ENCODE results near the gene BACE2.

DNA sequence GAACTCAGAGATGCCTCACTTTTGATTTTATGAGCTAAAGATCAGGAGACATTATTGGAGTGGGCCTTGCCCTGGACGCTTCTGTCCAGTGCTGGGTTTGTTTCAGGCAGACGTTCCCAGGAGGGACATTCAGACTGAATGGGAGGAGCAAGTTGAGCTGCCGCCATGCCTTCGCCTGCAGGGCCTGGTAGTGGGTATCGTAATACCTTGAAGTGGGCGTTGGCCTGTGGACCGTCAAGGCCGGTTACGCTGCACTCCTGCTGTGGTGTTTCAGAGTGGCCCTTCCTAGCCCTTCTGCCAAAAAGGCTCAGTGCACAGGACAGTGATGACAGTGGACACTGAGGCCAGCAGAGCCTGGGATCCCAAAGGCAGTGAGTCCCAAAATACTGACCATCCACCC, 150.3 kb downstream of the BACE2 start:
- TF ChIP-seq, protein P1, sequence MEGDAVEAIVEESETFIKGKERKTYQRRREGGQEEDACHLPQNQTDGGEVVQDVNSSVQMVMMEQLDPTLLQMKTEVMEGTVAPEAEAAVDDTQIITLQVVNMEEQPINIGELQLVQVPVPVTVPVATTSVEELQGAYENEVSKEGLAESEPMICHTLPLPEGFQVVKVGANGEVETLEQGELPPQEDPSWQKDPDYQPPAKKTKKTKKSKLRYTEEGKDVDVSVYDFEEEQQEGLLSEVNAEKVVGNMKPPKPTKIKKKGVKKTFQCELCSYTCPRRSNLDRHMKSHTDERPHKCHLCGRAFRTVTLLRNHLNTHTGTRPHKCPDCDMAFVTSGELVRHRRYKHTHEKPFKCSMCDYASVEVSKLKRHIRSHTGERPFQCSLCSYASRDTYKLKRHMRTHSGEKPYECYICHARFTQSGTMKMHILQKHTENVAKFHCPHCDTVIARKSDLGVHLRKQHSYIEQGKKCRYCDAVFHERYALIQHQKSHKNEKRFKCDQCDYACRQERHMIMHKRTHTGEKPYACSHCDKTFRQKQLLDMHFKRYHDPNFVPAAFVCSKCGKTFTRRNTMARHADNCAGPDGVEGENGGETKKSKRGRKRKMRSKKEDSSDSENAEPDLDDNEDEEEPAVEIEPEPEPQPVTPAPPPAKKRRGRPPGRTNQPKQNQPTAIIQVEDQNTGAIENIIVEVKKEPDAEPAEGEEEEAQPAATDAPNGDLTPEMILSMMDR (IDR thresholded peaks at IDR 0.05) = no peak
- TF ChIP-seq EZH2 (IDR thresholded peaks at IDR 0.05; ENCODE audit: borderline replicate concordance, insufficient read depth, low read depth, low read length, poor library complexity, severe bottlenecking) = no peak
